Vagina (tissue), 2 donors: ENCODE data around the gene BNC2. TPM values are rescaled to one million over a fixed set of nuclear protein-coding genes. Genes with fewer than 3 reads are reported as not detected.
"Not testable (repeated sequence)": the region's sequence is repeated elsewhere in the genome, so short reads cannot be mapped to it uniquely, and the experiment has no call there.

Experiments used
- DNase-seq, 2 donors: peaks; one replicate each; pipeline ENCODE4 v3.0.0-alpha.2; 2017; ENCODE audit errors: extremely low spot score in 2 of 2
- H3K27ac ChIP-seq: fragments of 200-600 bp; sonication (generic); one replicate; pipeline ENCODE4 v1.5.1; 2019
- H3K27me3 ChIP-seq: fragments of 200-600 bp; sonication (generic); one replicate; pipeline ENCODE4 v1.5.1; 2019
- H3K36me3 ChIP-seq, 2 donors: fragments of 200-600 bp; sonication (generic); one replicate each; pipeline ENCODE4 v1.5.1; 2017 to 2019
- H3K4me1 ChIP-seq: fragments of 200-600 bp; sonication (generic); one replicate; pipeline ENCODE4 v1.5.1; 2019
- H3K4me3 ChIP-seq, 2 donors: fragments of 200-600 bp; sonication (generic); 1 replicate in 1 of 2; 2 replicates in 1 of 2; pipeline ENCODE4 v1.5.1; 2016 to 2019
- H3K9me3 ChIP-seq: fragments of 200-600 bp; sonication (generic); one replicate; pipeline ENCODE4 v1.5.1; 2019
- CTCF ChIP-seq, 3 experiments: fragments of 450-650 bp in 2 of 3; fragments of 200-600 bp in 1 of 3; sonication (generic) in 1 of 3; IDR thresholded peaks; one replicate each; pipeline ENCODE4 v1.5.1; 2017 to 2019; ENCODE audit warnings: antibody characterized with exemption in 3 of 3, mild to moderate bottlenecking in 2 of 3, moderate library complexity in 2 of 3
- POLR2A ChIP-seq, 2 donors: fragments of 450-650 bp; IDR thresholded peaks; one replicate each; pipeline ENCODE4 v1.6.1; 2017; ENCODE audit warnings: antibody characterized with exemption in 2 of 2, mild to moderate bottlenecking in 2 of 2, moderate library complexity in 2 of 2
- POLR2AphosphoS5 ChIP-seq, 2 donors: sonication (generic); formaldehyde crosslinking; IDR thresholded peaks; one replicate each; pipeline ENCODE4 v1.9.0; 2017; ENCODE audit warnings: antibody characterized with exemption in 2 of 2, mild to moderate bottlenecking in 2 of 2, low read depth in 1 of 2; ENCODE audit not compliant: insufficient read depth in 1 of 2
- intact Hi-C: fragments of 100-400 bp; cut with DNase I; formaldehyde crosslinking; loops from one replicate; pipeline ENCODE4 v1.15.1; 2023
- total RNA-seq: library from RNA; depleted of rRNA; stranded (reverse); fragments of >200 nt; gene quantifications from one replicate; pipeline ENCODE4 v1.2.3, GENCODE V29; 2016

BNC2 gene
- total RNA-seq, 1 donor from 2014 or later: 33.9 TPM

- H3K27me3 ChIP-seq: no peaks in the 10 kb centered on the region
- H3K4me3 ChIP-seq: no peak overlapping the region
- TF ChIP-seq POLR2A (IDR thresholded peaks at IDR 0.05) (no peak), POLR2AphosphoS5 (IDR thresholded peaks at IDR 0.05; ENCODE audit: insufficient read depth in 1 of 2, low read depth in 1 of 2) (no peak), CTCF (IDR thresholded peaks at IDR 0.05) (no peak)
- DNase-seq: no peak
- intact Hi-C loops: no loop called here
- peaks cover 10% of the 10 kb centered on the region for H3K4me1 ChIP-seq
- no peaks in the 10 kb centered on the region for H3K36me3 ChIP-seq
- no peak overlapping the region for H3K27ac ChIP-seq
- no peaks in the 10 kb centered on the region for H3K9me3 ChIP-seq
These were observed 384.7 kb downstream of the BNC2 start for GRCh38 chr9:16485575-16486321.

GRCh38 chr9:16485160-16485559 lies 385.3 kb downstream of the BNC2 start:
- intact Hi-C loops: no loop called here
- DNase-seq: no peak
- no peaks in the 10 kb centered on the region for H3K9me3 ChIP-seq
- no peak overlapping the region for H3K27ac ChIP-seq
- H3K36me3 ChIP-seq: no peaks in the 10 kb centered on the region
- TF ChIP-seq POLR2A (IDR thresholded peaks at IDR 0.05) (no peak), POLR2AphosphoS5 (IDR thresholded peaks at IDR 0.05; ENCODE audit: insufficient read depth in 1 of 2, low read depth in 1 of 2) (no peak), CTCF (IDR thresholded peaks at IDR 0.05) (no peak)
- H3K27me3 ChIP-seq: no peaks in the 10 kb centered on the region
- no peak overlapping the region for H3K4me3 ChIP-seq
- H3K4me1 ChIP-seq: peaks cover 10% of the 10 kb centered on the region

- Histone ChIP-seq H3K27ac (no peak overlapping the region), H3K36me3 (no peaks in the 10 kb centered on the region), H3K4me3 (no peak overlapping the region), H3K27me3 (no peaks in the 10 kb centered on the region), H3K4me1 (peaks cover 10% of the 10 kb centered on the region), H3K9me3 (no peaks in the 10 kb centered on the region)
- intact Hi-C loops: no loop called here
- TF ChIP-seq POLR2A (IDR thresholded peaks at IDR 0.05): no peak
- TF ChIP-seq CTCF (IDR thresholded peaks at IDR 0.05): no peak
- TF ChIP-seq POLR2AphosphoS5 (IDR thresholded peaks at IDR 0.05; ENCODE audit: insufficient read depth in 1 of 2, low read depth in 1 of 2): no peak
- no peak for DNase-seq
These were observed 385.7 kb downstream of the BNC2 start for GRCh38 chr9:16484744-16485143.

- no peak for TF ChIP-seq POLR2AphosphoS5 (IDR thresholded peaks at IDR 0.05; ENCODE audit: insufficient read depth in 1 of 2, low read depth in 1 of 2)
- no peak for TF ChIP-seq POLR2A (IDR thresholded peaks at IDR 0.05)
- TF ChIP-seq CTCF (IDR thresholded peaks at IDR 0.05): no peak
- H3K36me3 ChIP-seq: no peaks in the 10 kb centered on the region
- intact Hi-C loops: no loop called here
- no peak for DNase-seq
- peaks cover 10% of the 10 kb centered on the region for H3K4me1 ChIP-seq
- no peaks in the 10 kb centered on the region for H3K9me3 ChIP-seq
- H3K4me3 ChIP-seq: no peak overlapping the region
- no peaks in the 10 kb centered on the region for H3K27me3 ChIP-seq
- H3K27ac ChIP-seq: no peak overlapping the region
These were observed 386.3 kb downstream of the BNC2 start for GRCh38 chr9:16484180-16484579.

GRCh38 chr9:16482764-16483163 lies 387.7 kb downstream of the BNC2 start:
- Histone ChIP-seq H3K4me1 (peaks cover 10% of the 10 kb centered on the region), H3K9me3 (no peaks in the 10 kb centered on the region), H3K27ac (no peak overlapping the region), H3K27me3 (no peaks in the 10 kb centered on the region), H3K36me3 (no peaks in the 10 kb centered on the region), H3K4me3 (no peak overlapping the region)
- no peak for TF ChIP-seq POLR2A (IDR thresholded peaks at IDR 0.05)
- TF ChIP-seq POLR2AphosphoS5 (IDR thresholded peaks at IDR 0.05; ENCODE audit: insufficient read depth in 1 of 2, low read depth in 1 of 2): no peak
- no peak for TF ChIP-seq CTCF (IDR thresholded peaks at IDR 0.05)
- DNase-seq: no peak
- intact Hi-C loops: no loop called here

GRCh38 chr9:16480584-16480983 lies 389.9 kb downstream of the BNC2 start:
- H3K9me3 ChIP-seq, H3K27ac ChIP-seq, H3K4me1 ChIP-seq, H3K36me3 ChIP-seq, DNase-seq, H3K4me3 ChIP-seq, intact Hi-C loops, H3K27me3 ChIP-seq: not testable (repeated sequence)
